GM10266 (cell line): ENCODE data around the gene USP12.

Experiments
- DNase-seq: peaks from one replicate; pipeline ENCODE4 v3.0.0; 2012; ENCODE audit errors: extremely low spot score
- TF ChIP-seq, protein P1 (sequence below): IDR thresholded peaks from 2 replicates; pipeline ENCODE4 v1.5.1; 2012; ENCODE audit warnings: mild to moderate bottlenecking, low read depth; ENCODE audit not compliant: control insufficient read depth, insufficient read depth; ENCODE audit errors: missing control alignments

USP12 gene

DNA sequence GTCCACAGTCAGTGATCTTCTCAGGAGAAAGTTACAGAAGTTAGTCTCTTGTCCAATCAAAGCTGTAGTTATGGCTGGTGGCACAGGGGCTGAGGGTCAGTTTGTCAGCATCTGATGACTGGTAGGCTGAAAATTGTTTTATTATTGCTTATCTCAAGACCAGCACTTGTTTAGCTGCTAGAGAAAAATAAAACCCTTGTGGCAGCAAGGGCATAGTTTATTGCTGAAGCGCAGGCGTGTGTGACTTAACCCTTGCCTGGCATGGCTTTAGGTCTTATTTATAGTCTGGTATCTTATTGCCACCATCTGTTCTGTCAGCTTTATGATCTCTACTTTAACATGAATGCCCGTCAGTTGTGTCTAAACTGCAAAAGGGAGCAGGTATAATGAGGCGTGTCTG lies 154.7 kb downstream of the USP12 start:
- no peak for DNase-seq
- TF ChIP-seq, protein P1, sequence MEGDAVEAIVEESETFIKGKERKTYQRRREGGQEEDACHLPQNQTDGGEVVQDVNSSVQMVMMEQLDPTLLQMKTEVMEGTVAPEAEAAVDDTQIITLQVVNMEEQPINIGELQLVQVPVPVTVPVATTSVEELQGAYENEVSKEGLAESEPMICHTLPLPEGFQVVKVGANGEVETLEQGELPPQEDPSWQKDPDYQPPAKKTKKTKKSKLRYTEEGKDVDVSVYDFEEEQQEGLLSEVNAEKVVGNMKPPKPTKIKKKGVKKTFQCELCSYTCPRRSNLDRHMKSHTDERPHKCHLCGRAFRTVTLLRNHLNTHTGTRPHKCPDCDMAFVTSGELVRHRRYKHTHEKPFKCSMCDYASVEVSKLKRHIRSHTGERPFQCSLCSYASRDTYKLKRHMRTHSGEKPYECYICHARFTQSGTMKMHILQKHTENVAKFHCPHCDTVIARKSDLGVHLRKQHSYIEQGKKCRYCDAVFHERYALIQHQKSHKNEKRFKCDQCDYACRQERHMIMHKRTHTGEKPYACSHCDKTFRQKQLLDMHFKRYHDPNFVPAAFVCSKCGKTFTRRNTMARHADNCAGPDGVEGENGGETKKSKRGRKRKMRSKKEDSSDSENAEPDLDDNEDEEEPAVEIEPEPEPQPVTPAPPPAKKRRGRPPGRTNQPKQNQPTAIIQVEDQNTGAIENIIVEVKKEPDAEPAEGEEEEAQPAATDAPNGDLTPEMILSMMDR: no peak
